ENCODE measurements around the gene TAS2R9.

DNA sequence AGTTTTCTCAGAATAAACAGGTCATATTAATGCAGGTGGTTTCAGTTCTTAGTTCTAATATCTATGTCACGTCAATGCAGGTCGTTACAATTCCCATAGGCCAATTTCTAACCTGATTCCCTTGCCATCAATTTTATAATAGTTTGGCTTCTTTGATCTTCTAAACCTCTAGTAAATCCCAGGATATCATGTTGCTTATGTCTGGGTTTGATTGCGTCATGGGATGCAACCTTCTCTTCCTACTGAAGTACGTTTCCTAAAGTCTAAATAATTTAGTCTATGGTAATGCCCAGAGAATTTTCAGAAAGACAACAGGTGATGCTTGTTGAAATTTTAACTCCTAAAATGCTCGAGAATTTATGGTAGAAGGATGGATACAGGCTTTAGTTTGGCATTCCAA lies 26.7 kb downstream of the TAS2R9 start:
- TF ChIP-seq CTCF (IDR thresholded peaks at IDR 0.05; ENCODE audit: insufficient read depth, low read length): no peak
- TF ChIP-seq POLR2AphosphoS5 (IDR thresholded peaks at IDR 0.05; ENCODE audit: low read depth): no peak
- no peak for TF ChIP-seq GABPA (IDR thresholded peaks at IDR 0.05; ENCODE audit: low read depth)
